Nephron (organoid): ENCODE data around the gene KRTAP12-3.
A peak's percentile ranks its signal among the peaks of the same experiment; 100 is the strongest.
"Not testable (repeated sequence)": the region's sequence is repeated elsewhere in the genome, so short reads cannot be mapped to it uniquely, and the experiment has no call there.

Experiments
- H3K27ac Mint-ChIP-seq, 3 experiments: 2 replicates each; pipeline ENCODE4 v1.8.0; 2020; ENCODE audit warnings: mixed read lengths in 3 of 3, mild to moderate bottlenecking in 2 of 3, moderate library complexity in 1 of 3
- H3K27me3 Mint-ChIP-seq: 2 replicates; pipeline ENCODE4 v1.8.0; 2021; ENCODE audit warnings: low read depth, mild to moderate bottlenecking, moderate library complexity, mixed read lengths
- H3K36me3 Mint-ChIP-seq: 2 replicates; pipeline ENCODE4 v1.8.0; 2020; ENCODE audit warnings: low read depth, mixed read lengths
- H3K4me1 Mint-ChIP-seq: 2 replicates; pipeline ENCODE4 v1.8.0; 2020; ENCODE audit warnings: mixed read lengths
- H3K4me3 Mint-ChIP-seq, 3 experiments: 2 replicates each; pipeline ENCODE4 v1.8.0; 2020; ENCODE audit warnings: mild to moderate bottlenecking in 3 of 3, mixed read lengths in 3 of 3, moderate library complexity in 2 of 3
- H3K9me3 Mint-ChIP-seq: 2 replicates; pipeline ENCODE4 v1.8.0; 2020; ENCODE audit warnings: mixed read lengths
- CTCF ChIP-seq, 3 experiments: fragments of 200-600 bp; sonication (generic); IDR thresholded peaks; one replicate each; pipeline ENCODE4 v1.5.0; 2021; ENCODE audit warnings: antibody characterized with exemption in 3 of 3; ENCODE audit not compliant: unreplicated experiment in 3 of 3

KRTAP12-3 gene

GRCh38 chr21:44686000-44686781 lies 28.5 kb downstream of the KRTAP12-3 start:
- H3K27me3 Mint-ChIP-seq = peaks cover 52% of the 10 kb centered on the region
- no peak for TF ChIP-seq CTCF (IDR thresholded peaks at IDR 0.05; ENCODE audit: unreplicated experiment in 3 of 3)
- no peaks in the 10 kb centered on the region for H3K9me3 Mint-ChIP-seq
- no peak overlapping the region for H3K4me3 Mint-ChIP-seq
- H3K4me1 Mint-ChIP-seq = peaks cover 23% of the 10 kb centered on the region
- H3K36me3 Mint-ChIP-seq = no peaks in the 10 kb centered on the region
- H3K27ac Mint-ChIP-seq = no peak overlapping the region

GRCh38 chr21:44686843-44687561 lies 29.3 kb downstream of the KRTAP12-3 start:
- Mint-ChIP-seq H3K36me3 (no peaks in the 10 kb centered on the region), H3K4me1 (peaks cover 23% of the 10 kb centered on the region), H3K9me3 (peaks cover 4% of the 10 kb centered on the region), H3K27me3 (peaks cover 51% of the 10 kb centered on the region), H3K4me3 (peak overlapping the region in 1 of 3 experiments; percentile 12), H3K27ac (no peak overlapping the region)
- TF ChIP-seq CTCF (IDR thresholded peaks at IDR 0.05; ENCODE audit: unreplicated experiment in 3 of 3) = no peak

GRCh38 chr21:44687671-44688070 lies 29.9 kb downstream of the KRTAP12-3 start:
- no peaks in the 10 kb centered on the region for H3K36me3 Mint-ChIP-seq
- peaks cover 51% of the 10 kb centered on the region for H3K27me3 Mint-ChIP-seq
- peaks cover 9% of the 10 kb centered on the region for H3K9me3 Mint-ChIP-seq
- H3K4me3 Mint-ChIP-seq = peak overlapping the region in 1 of 3 experiments; percentile 12
- peaks cover 23% of the 10 kb centered on the region for H3K4me1 Mint-ChIP-seq
- peak overlapping the region in 2 of 3 experiments; percentile 23 to 53 for H3K27ac Mint-ChIP-seq
- TF ChIP-seq CTCF (IDR thresholded peaks at IDR 0.05; ENCODE audit: unreplicated experiment in 3 of 3) = no peak

- H3K36me3 Mint-ChIP-seq, H3K27ac Mint-ChIP-seq, H3K4me3 Mint-ChIP-seq: not testable (repeated sequence)
- H3K9me3 Mint-ChIP-seq = peaks cover 20% of the 10 kb centered on the region
- H3K4me1 Mint-ChIP-seq = peaks cover 23% of the 10 kb centered on the region
- peaks cover 45% of the 10 kb centered on the region for H3K27me3 Mint-ChIP-seq
These were observed 32.0 kb downstream of the KRTAP12-3 start for GRCh38 chr21:44689740-44690139.

GRCh38 chr21:44691686-44692085 lies 34.0 kb downstream of the KRTAP12-3 start:
- Mint-ChIP-seq H3K4me1 (peaks cover 27% of the 10 kb centered on the region), H3K9me3 (peaks cover 27% of the 10 kb centered on the region), H3K27me3 (peaks cover 48% of the 10 kb centered on the region), H3K27ac (no peak overlapping the region), H3K36me3 (no peaks in the 10 kb centered on the region), H3K4me3 (no peak overlapping the region)
- TF ChIP-seq CTCF (IDR thresholded peaks at IDR 0.05; ENCODE audit: unreplicated experiment in 3 of 3) = no peak

- Mint-ChIP-seq H3K9me3 (peaks cover 27% of the 10 kb centered on the region), H3K4me1 (peaks cover 19% of the 10 kb centered on the region), H3K36me3 (no peaks in the 10 kb centered on the region), H3K4me3 (no peak overlapping the region), H3K27me3 (peaks cover 47% of the 10 kb centered on the region), H3K27ac (no peak overlapping the region)
- no peak for TF ChIP-seq CTCF (IDR thresholded peaks at IDR 0.05; ENCODE audit: unreplicated experiment in 3 of 3)
These were observed 35.2 kb downstream of the KRTAP12-3 start for GRCh38 chr21:44692798-44693512.
